H9 (cell line): Measurements from ENCODE around the gene CUL4A. TPM values are rescaled to one million over a fixed set of nuclear protein-coding genes. Genes with fewer than 3 reads are reported as not detected.
A peak's percentile ranks its signal among the peaks of the same experiment; 100 is the strongest.

Experiments used
- DNase-seq: peaks from one replicate; pipeline ENCODE4 v3.0.0-alpha.2; 2017
- H2AFZ ChIP-seq: one replicate; pipeline ENCODE4 v1.6.1; 2013; ENCODE audit warnings: mild to moderate bottlenecking, low read length, control low read depth, moderate library complexity
- H2AK5ac ChIP-seq: 2 replicates; pipeline ENCODE4 v1.6.1; 2013; ENCODE audit warnings: low read length, control low read depth, mixed read lengths; ENCODE audit not compliant: insufficient read length
- H2BK120ac ChIP-seq: one replicate; pipeline ENCODE4 v1.6.1; 2013; ENCODE audit warnings: low read depth, mild to moderate bottlenecking, low read length, control low read depth, inconsistent platforms; ENCODE audit not compliant: poor library complexity, severe bottlenecking
- H2BK12ac ChIP-seq: 2 replicates; pipeline ENCODE4 v1.6.1; 2013; ENCODE audit warnings: low read length, control low read depth, mixed read lengths, low read depth; ENCODE audit not compliant: insufficient read length
- H2BK15ac ChIP-seq: 2 replicates; pipeline ENCODE4 v1.6.1; 2013; ENCODE audit warnings: low read depth, low read length, control low read depth
- H2BK20ac ChIP-seq: one replicate; pipeline ENCODE4 v1.6.1; 2013; ENCODE audit warnings: low read depth, mild to moderate bottlenecking, low read length, control low read depth, inconsistent platforms; ENCODE audit not compliant: poor library complexity, severe bottlenecking
- H2BK5ac ChIP-seq: 2 replicates; pipeline ENCODE4 v1.6.1; 2013; ENCODE audit warnings: low read length, control low read depth, mixed read lengths; ENCODE audit not compliant: insufficient read length
- H3K14ac ChIP-seq: 2 replicates; pipeline ENCODE4 v1.6.1; 2013; ENCODE audit warnings: low read length, control low read depth; ENCODE audit not compliant: insufficient read depth
- H3K18ac ChIP-seq: 2 replicates; pipeline ENCODE4 v1.6.1; 2013; ENCODE audit warnings: low read depth, mild to moderate bottlenecking, mixed read lengths, low read length, control low read depth; ENCODE audit not compliant: insufficient read length
- H3K23ac ChIP-seq: 2 replicates; pipeline ENCODE4 v1.6.1; 2013; ENCODE audit warnings: low read length, control low read depth, mixed read lengths, low read depth; ENCODE audit not compliant: insufficient read length
- H3K23me2 ChIP-seq: 2 replicates; pipeline ENCODE4 v1.6.1; 2013; ENCODE audit warnings: low read depth, mild to moderate bottlenecking, mixed read lengths, low read length, control low read depth; ENCODE audit not compliant: insufficient read length, poor library complexity, severe bottlenecking
- H3K27ac ChIP-seq: 2 replicates; pipeline ENCODE4 v1.5.1; 2013; ENCODE audit warnings: low read length, control low read depth, mixed read lengths, low read depth; ENCODE audit not compliant: insufficient read length
- H3K27me3 ChIP-seq: 2 replicates; pipeline ENCODE4 v1.6.1; 2013; ENCODE audit warnings: low read length, control low read depth, inconsistent platforms; ENCODE audit not compliant: insufficient read depth
- H3K4ac ChIP-seq: 2 replicates; pipeline ENCODE4 v1.6.1; 2013; ENCODE audit warnings: low read depth, mild to moderate bottlenecking, control low read depth, inconsistent platforms, low read length, moderate library complexity
- H3K4me1 ChIP-seq: 2 replicates; pipeline ENCODE4 v1.6.1; 2013; ENCODE audit warnings: low read length, control low read depth, inconsistent platforms; ENCODE audit not compliant: insufficient read depth
- H3K4me2 ChIP-seq: 2 replicates; pipeline ENCODE4 v1.6.1; 2013; ENCODE audit warnings: low read length, control low read depth, mixed read lengths; ENCODE audit not compliant: insufficient read length, insufficient read depth
- H3K56ac ChIP-seq: 2 replicates; pipeline ENCODE4 v1.6.1; 2013; ENCODE audit warnings: low read depth, mild to moderate bottlenecking, mixed read lengths, low read length, control low read depth; ENCODE audit not compliant: insufficient read length
- H3K79me1 ChIP-seq: 2 replicates; pipeline ENCODE4 v1.6.1; 2013; ENCODE audit warnings: low read depth, mild to moderate bottlenecking, moderate library complexity, low read length, control low read depth, inconsistent platforms; ENCODE audit not compliant: insufficient read depth, poor library complexity, severe bottlenecking
- H3K79me2 ChIP-seq: 2 replicates; pipeline ENCODE4 v1.6.1; 2013; ENCODE audit warnings: low read length, control low read depth, inconsistent platforms; ENCODE audit not compliant: insufficient read depth
- H3K9ac ChIP-seq: 2 replicates; pipeline ENCODE4 v1.6.1; 2013; ENCODE audit warnings: low read length, control low read depth, mixed read lengths; ENCODE audit not compliant: insufficient read length; ENCODE audit errors: extremely low read depth
- H3K9me3 ChIP-seq: one replicate; pipeline ENCODE4 v1.6.1; 2013; ENCODE audit warnings: low read depth, low read length, inconsistent platforms; ENCODE audit not compliant: control insufficient read depth
- H3T11ph ChIP-seq: one replicate; pipeline ENCODE4 v1.6.1; 2013; ENCODE audit warnings: mild to moderate bottlenecking, low read length, control low read depth, inconsistent platforms
- H4K20me1 ChIP-seq: one replicate; pipeline ENCODE4 v1.6.1; 2013; ENCODE audit not compliant: control insufficient read depth, insufficient read length, insufficient read depth
- H4K5ac ChIP-seq: 2 replicates; pipeline ENCODE4 v1.6.1; 2013; ENCODE audit warnings: low read depth, mild to moderate bottlenecking, mixed read lengths, low read length, control low read depth; ENCODE audit not compliant: insufficient read length
- H4K8ac ChIP-seq: replicated peaks from 2 replicates; pipeline ENCODE4 v1.6.1; 2013; ENCODE audit warnings: low read length, control low read depth, mixed read lengths, low read depth; ENCODE audit not compliant: insufficient read length
- H4K91ac ChIP-seq: 2 replicates; pipeline ENCODE4 v1.6.1; 2013; ENCODE audit warnings: low read depth, mild to moderate bottlenecking, moderate library complexity, mixed read lengths, low read length, control low read depth; ENCODE audit not compliant: insufficient read length
- H3K27ac Mint-ChIP-seq, 3 experiments: 2 replicates in 2 of 3; 3 replicates in 1 of 3; pipeline ENCODE4 v1.8.0; 2020 to 2021; ENCODE audit warnings: mixed read lengths in 3 of 3, mild to moderate bottlenecking in 1 of 3, moderate library complexity in 1 of 3
- H3K27me3 Mint-ChIP-seq: 2 replicates; pipeline ENCODE4 v1.8.0; 2021; ENCODE audit warnings: low read depth, mild to moderate bottlenecking, moderate library complexity, mixed read lengths
- H3K36me3 Mint-ChIP-seq, 3 experiments: 2 replicates in 2 of 3; 3 replicates in 1 of 3; pipeline ENCODE4 v1.8.0; 2020 to 2021; ENCODE audit warnings: low read depth in 3 of 3, mixed read lengths in 3 of 3; ENCODE audit not compliant: insufficient read depth in 1 of 3
- H3K4me1 Mint-ChIP-seq, 2 experiments: 2 replicates each; pipeline ENCODE4 v1.8.0; 2020; ENCODE audit warnings: mixed read lengths in 2 of 2
- H3K4me3 Mint-ChIP-seq, 2 experiments: 2 replicates in 1 of 2; 3 replicates in 1 of 2; pipeline ENCODE4 v1.8.0; 2020 to 2021; ENCODE audit warnings: mild to moderate bottlenecking in 2 of 2, mixed read lengths in 2 of 2, moderate library complexity in 1 of 2
- H3K9me3 Mint-ChIP-seq, 2 experiments: 2 replicates in 1 of 2; 3 replicates in 1 of 2; pipeline ENCODE4 v1.8.0; 2020; ENCODE audit warnings: mild to moderate bottlenecking in 2 of 2, mixed read lengths in 2 of 2, moderate library complexity in 1 of 2
- CTCF ChIP-seq: fragments of 200-600 bp; sonication (generic); conservative IDR thresholded peaks from 3 replicates; pipeline ENCODE4 v1.8.0; 2021; ENCODE audit warnings: antibody characterized with exemption, mild to moderate bottlenecking
- WGBS: extraction: QIAGEN DNeasy Blood & Tissue Kit; methylation state at CpG from one replicate; pipeline ENCODE4 v1.1.7; 2013; ENCODE audit warnings: missing lambda C conversion rate, low lambda C conversion rate, mixed read lengths; ENCODE audit not compliant: insufficient read length; ENCODE audit errors: extremely low coverage; 5-methylcytosine and 5-hydroxymethylcytosine counted together
- total RNA-seq: library from RNA; stranded (reverse); gene quantifications from 2 replicates; pipeline ENCODE4 v1.2.1, GENCODE V29; 2021

Gene CUL4A
- total RNA-seq, 1 experiment from 2014 or later: 97.9 TPM

- Mint-ChIP-seq H3K4me1 (no peaks in the 10 kb centered on the region), H3K27me3 (no peaks in the 10 kb centered on the region), H3K4me3 (no peak overlapping the region; a peak in 1 of 5 replicates), H3K27ac (peak overlapping the region in 2 of 3 experiments; percentile 74 to 87; a peak in 4 of 7 replicates), H3K9me3 (no peaks in the 10 kb centered on the region), H3K36me3 (peaks cover 33 to 59% (median 51%) of the 10 kb centered on the region in 3 experiments)
- no peak overlapping the region for H3K56ac ChIP-seq
- no peak overlapping the region for H2AK5ac ChIP-seq
- DNase-seq: no peak
- no peak overlapping the region for H3K18ac ChIP-seq
- H4K8ac ChIP-seq: no peak overlapping the region
- no peak overlapping the region for H3T11ph ChIP-seq
- H3K14ac ChIP-seq: no peak overlapping the region
- no peaks in the 10 kb centered on the region for H4K20me1 ChIP-seq
- no CpG with 5 or more reads among the region's 13 CpGs for WGBS
- H3K27me3 ChIP-seq: no peaks in the 10 kb centered on the region
- no peak for TF ChIP-seq CTCF
- H3K23ac ChIP-seq: no peak overlapping the region
- no peak overlapping the region for H2AFZ ChIP-seq
- no peak overlapping the region for H3K4ac ChIP-seq
- H3K27ac ChIP-seq: no peak overlapping the region
- H4K91ac ChIP-seq: no peak overlapping the region
- H3K79me1 ChIP-seq: peaks cover 4% of the 10 kb centered on the region
- H4K5ac ChIP-seq: no peak overlapping the region
- no peak overlapping the region for H2BK12ac ChIP-seq
- no peak overlapping the region for H2BK20ac ChIP-seq
- H3K23me2 ChIP-seq: no peaks in the 10 kb centered on the region
- no peak overlapping the region for H3K4me2 ChIP-seq
- no peaks in the 10 kb centered on the region for H3K9me3 ChIP-seq
- H2BK15ac ChIP-seq: no peak overlapping the region
- no peak overlapping the region for H3K9ac ChIP-seq
- H2BK120ac ChIP-seq: no peak overlapping the region
- H2BK5ac ChIP-seq: no peak overlapping the region
- peaks cover 39% of the 10 kb centered on the region; the same call in 1 of the 2 replicates for H3K79me2 ChIP-seq
- peaks cover 5% of the 10 kb centered on the region; the same call in 1 of the 2 replicates for H3K4me1 ChIP-seq
These were observed 10.8 kb downstream of the CUL4A start for GRCh38 chr13:113220141-113220598.
